ENCODE data around the gene BLVRB.

GRCh38 chr19:40421993-40422747 lies 43.4 kb downstream of the BLVRB start:
- TF ChIP-seq EZH2 (IDR thresholded peaks at IDR 0.05) = no peak
- TF ChIP-seq POLR2AphosphoS5 (IDR thresholded peaks at IDR 0.05; ENCODE audit: borderline replicate concordance, low read depth, low read length) = no peak
- no peak for TF ChIP-seq FOXP2 (optimal IDR thresholded peaks at IDR 0.05; ENCODE audit: control extremely low read depth, extremely low read length, insufficient read depth)

Measured in SK-N-MC (cell line).